ENCODE data around the gene MEX3A. TPM values are rescaled to one million over a fixed set of nuclear protein-coding genes. Genes with fewer than 3 reads are reported as not detected.

Gene MEX3A
- total and polyA plus RNA-seq, 4 donors = 0.26 to 8.1 (median 1.1) TPM

DNA sequence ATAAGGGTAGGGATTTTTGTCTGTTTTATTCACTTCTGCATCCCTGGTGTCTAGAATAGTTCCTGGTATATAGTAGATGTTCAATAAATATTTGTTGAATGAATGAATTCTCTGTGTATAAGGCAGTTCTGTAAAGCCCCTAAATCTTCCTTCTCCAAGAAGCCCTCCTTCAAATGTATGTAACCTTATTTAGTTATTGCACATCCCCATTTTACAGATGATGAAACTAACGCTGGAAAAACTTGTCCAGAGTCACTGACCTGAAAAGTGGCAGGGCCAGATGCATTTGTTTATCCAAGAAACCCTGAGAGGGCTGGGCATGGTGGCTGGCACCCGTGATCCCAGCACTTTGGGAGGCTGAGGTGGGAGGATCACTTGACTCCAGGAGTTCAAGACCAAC lies 28.0 kb upstream of the MEX3A start:
- no peak for ATAC-seq (ENCODE audit: insufficient read depth, low FRiP score)
- Histone ChIP-seq H3K27me3 (ENCODE audit: control insufficient read depth in 3 of 3, insufficient read depth in 3 of 3, low read length in 2 of 3) (no peaks in the 10 kb centered on the region), H3K4me3 (no peak overlapping the region), H3K36me3 (ENCODE audit: control insufficient read depth in 4 of 4, insufficient read depth in 4 of 4, low read length in 4 of 4) (peaks cover 0 to 6% (median 0%) of the 10 kb centered on the region in 4 donors), H3K4me1 (ENCODE audit: control insufficient read depth in 5 of 5, insufficient read depth in 5 of 5, low read length in 5 of 5) (peaks cover 6 to 33% (median 12%) of the 10 kb centered on the region in 5 donors), H3K9ac (ENCODE audit: insufficient read depth in 1 of 2, low read length in 2 of 2) (no peak overlapping the region), H3K27ac (ENCODE audit: low read depth in 1 of 2, low read length in 1 of 2) (no peak overlapping the region), H3K9me3 (ENCODE audit: control insufficient read depth in 4 of 4, insufficient read depth in 3 of 4, low read length in 3 of 4) (no peaks in the 10 kb centered on the region)
- DNase-seq = no peak
- WGBS, 2 donors = 61 to 84% methylated on average over 2 of the region's 2 CpGs
- TF ChIP-seq, protein P1, sequence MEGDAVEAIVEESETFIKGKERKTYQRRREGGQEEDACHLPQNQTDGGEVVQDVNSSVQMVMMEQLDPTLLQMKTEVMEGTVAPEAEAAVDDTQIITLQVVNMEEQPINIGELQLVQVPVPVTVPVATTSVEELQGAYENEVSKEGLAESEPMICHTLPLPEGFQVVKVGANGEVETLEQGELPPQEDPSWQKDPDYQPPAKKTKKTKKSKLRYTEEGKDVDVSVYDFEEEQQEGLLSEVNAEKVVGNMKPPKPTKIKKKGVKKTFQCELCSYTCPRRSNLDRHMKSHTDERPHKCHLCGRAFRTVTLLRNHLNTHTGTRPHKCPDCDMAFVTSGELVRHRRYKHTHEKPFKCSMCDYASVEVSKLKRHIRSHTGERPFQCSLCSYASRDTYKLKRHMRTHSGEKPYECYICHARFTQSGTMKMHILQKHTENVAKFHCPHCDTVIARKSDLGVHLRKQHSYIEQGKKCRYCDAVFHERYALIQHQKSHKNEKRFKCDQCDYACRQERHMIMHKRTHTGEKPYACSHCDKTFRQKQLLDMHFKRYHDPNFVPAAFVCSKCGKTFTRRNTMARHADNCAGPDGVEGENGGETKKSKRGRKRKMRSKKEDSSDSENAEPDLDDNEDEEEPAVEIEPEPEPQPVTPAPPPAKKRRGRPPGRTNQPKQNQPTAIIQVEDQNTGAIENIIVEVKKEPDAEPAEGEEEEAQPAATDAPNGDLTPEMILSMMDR (IDR thresholded peaks at IDR 0.05; ENCODE audit: control extremely low read depth, extremely low read depth) = no peak

DNA sequence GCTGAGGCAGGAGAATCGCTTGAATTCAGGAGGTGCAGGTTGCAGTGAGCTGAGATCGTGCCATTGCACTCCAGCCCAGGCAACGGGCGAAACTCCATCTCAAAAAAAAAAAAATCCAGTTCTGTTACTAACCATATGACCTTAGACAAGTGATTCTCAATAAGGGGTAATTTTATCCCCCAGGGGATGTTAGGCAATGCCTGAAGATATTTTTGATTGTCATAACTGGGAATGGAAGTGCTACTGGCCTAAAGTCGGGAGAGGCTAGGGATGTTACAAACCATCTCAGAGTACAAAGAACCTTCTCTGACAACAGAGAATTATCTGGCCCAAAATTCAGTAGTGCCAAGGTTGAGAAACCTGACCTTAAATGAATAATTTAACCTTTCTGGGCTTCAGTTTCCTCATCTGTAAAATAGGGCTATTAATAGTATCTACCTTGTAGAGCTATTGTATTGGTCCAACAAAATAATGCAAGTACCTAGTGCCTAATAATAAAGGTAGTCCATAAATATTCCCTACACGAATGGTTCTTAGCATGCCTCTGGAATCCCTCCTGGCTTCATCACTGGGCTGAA lies 26.5 kb upstream of the MEX3A start:
- Histone ChIP-seq H3K9ac (ENCODE audit: insufficient read depth in 1 of 2, low read length in 2 of 2) (no peak overlapping the region), H3K36me3 (ENCODE audit: control insufficient read depth in 4 of 4, insufficient read depth in 4 of 4, low read length in 4 of 4) (no peaks in the 10 kb centered on the region), H3K4me1 (ENCODE audit: control insufficient read depth in 5 of 5, insufficient read depth in 5 of 5, low read length in 5 of 5) (peaks cover 11 to 36% (median 23%) of the 10 kb centered on the region in 5 donors), H3K4me3 (no peak overlapping the region), H3K9me3 (ENCODE audit: control insufficient read depth in 4 of 4, insufficient read depth in 3 of 4, low read length in 3 of 4) (no peaks in the 10 kb centered on the region), H3K27ac (ENCODE audit: low read depth in 1 of 2, low read length in 1 of 2) (no peak overlapping the region), H3K27me3 (ENCODE audit: control insufficient read depth in 3 of 3, insufficient read depth in 3 of 3, low read length in 2 of 3) (no peaks in the 10 kb centered on the region)
- DNase-seq (no peak), ATAC-seq (ENCODE audit: insufficient read depth, low FRiP score) (no peak)
- TF ChIP-seq, protein P1 (IDR thresholded peaks at IDR 0.05; ENCODE audit: control extremely low read depth, extremely low read depth) = no peak
- WGBS, 2 donors = 93 to 97% methylated on average over 6 of the region's 6 CpGs

DNA sequence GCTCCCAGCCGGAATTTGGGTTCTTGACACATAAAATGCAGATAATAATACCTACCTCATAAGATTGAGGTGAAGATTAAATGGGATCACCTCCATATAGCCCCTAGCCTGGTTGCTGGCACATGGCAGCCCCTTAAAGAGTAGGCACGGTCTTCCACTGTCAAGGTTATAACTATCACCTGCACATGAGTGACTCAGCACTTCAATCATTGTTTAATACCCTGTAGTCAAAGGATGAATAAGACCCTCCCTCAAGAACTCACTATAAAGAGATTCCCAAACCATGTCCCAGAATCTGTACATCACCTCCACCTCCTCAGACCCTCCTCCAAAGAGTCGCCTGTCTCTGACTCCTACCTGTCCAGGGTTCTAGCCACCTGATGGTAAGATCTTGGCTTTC lies 25.8 kb upstream of the MEX3A start:
- Histone ChIP-seq H3K27ac (ENCODE audit: low read depth in 1 of 2, low read length in 1 of 2) (no peak overlapping the region), H3K9me3 (ENCODE audit: control insufficient read depth in 4 of 4, insufficient read depth in 3 of 4, low read length in 3 of 4) (no peaks in the 10 kb centered on the region), H3K9ac (ENCODE audit: insufficient read depth in 1 of 2, low read length in 2 of 2) (no peak overlapping the region), H3K4me1 (ENCODE audit: control insufficient read depth in 5 of 5, insufficient read depth in 5 of 5, low read length in 5 of 5) (peaks cover 10 to 39% (median 28%) of the 10 kb centered on the region in 5 donors), H3K27me3 (ENCODE audit: control insufficient read depth in 3 of 3, insufficient read depth in 3 of 3, low read length in 2 of 3) (no peaks in the 10 kb centered on the region), H3K36me3 (ENCODE audit: control insufficient read depth in 4 of 4, insufficient read depth in 4 of 4, low read length in 4 of 4) (no peaks in the 10 kb centered on the region), H3K4me3 (no peak overlapping the region)
- 90 to 91% methylated on average over 3 of the region's 3 CpGs for WGBS, 2 donors
- TF ChIP-seq, protein P1 (IDR thresholded peaks at IDR 0.05; ENCODE audit: control extremely low read depth, extremely low read depth) = no peak
- no peak for DNase-seq
- ATAC-seq (ENCODE audit: insufficient read depth, low FRiP score) = no peak
